Fibroblast of lung (primary cell): Measurements from ENCODE around the gene C3orf49. TPM values are rescaled to one million over a fixed set of nuclear protein-coding genes. Genes with fewer than 3 reads are reported as not detected.

Source experiments
- DNase-seq, 2 donors: peaks; one replicate each; pipeline versions ENCODE4 v3.0.0 to v3.0.0-alpha.2; 2010; ENCODE audit warnings: low read depth in 2 of 2
- H2AFZ ChIP-seq: 2 replicates; pipeline ENCODE4 v1.5.1; 2012; ENCODE audit warnings: low read length, control low read depth, inconsistent platforms
- H3K27ac ChIP-seq: 2 replicates; pipeline ENCODE4 v1.5.1; 2011; ENCODE audit warnings: low read length, control low read depth; ENCODE audit not compliant: insufficient read depth
- H3K27me3 ChIP-seq: 2 replicates; pipeline ENCODE4 v1.5.1; 2011; ENCODE audit warnings: mild to moderate bottlenecking, low read length; ENCODE audit not compliant: control insufficient read depth, insufficient read depth
- H3K36me3 ChIP-seq: 2 replicates; pipeline ENCODE4 v1.5.1; 2011; ENCODE audit warnings: low read length; ENCODE audit not compliant: control insufficient read depth, insufficient read depth
- H3K4me1 ChIP-seq: 2 replicates; pipeline ENCODE4 v1.5.1; 2011; ENCODE audit warnings: low read length; ENCODE audit not compliant: control insufficient read depth, insufficient read depth; ENCODE audit errors: extremely low read depth
- H3K4me2 ChIP-seq: 2 replicates; pipeline ENCODE4 v1.5.1; 2011; ENCODE audit warnings: low read length, control low read depth; ENCODE audit not compliant: insufficient read depth; ENCODE audit errors: extremely low read depth
- H3K4me3 ChIP-seq, 4 experiments: fragments of 200-600 bp in 1 of 4; sonication (generic) in 1 of 4; replicated peaks in 1 of 4; 2 replicates each; pipeline ENCODE4 v1.5.1; 2011 to 2016; ENCODE audit warnings: low read length in 4 of 4, low read depth in 3 of 4, mild to moderate bottlenecking in 3 of 4, control low read depth in 2 of 4, inconsistent platforms in 1 of 4, mixed read lengths in 1 of 4; ENCODE audit not compliant: insufficient read depth in 1 of 4; ENCODE audit errors: control extremely low read depth in 1 of 4
- H3K79me2 ChIP-seq: 2 replicates; pipeline ENCODE4 v1.5.1; 2012; ENCODE audit warnings: mild to moderate bottlenecking, low read length, inconsistent platforms; ENCODE audit not compliant: control insufficient read depth, insufficient read depth
- H3K9ac ChIP-seq: 2 replicates; pipeline ENCODE4 v1.5.1; 2011; ENCODE audit warnings: mild to moderate bottlenecking, low read length, control low read depth; ENCODE audit not compliant: insufficient read depth
- H3K9me3 ChIP-seq: 2 replicates; pipeline ENCODE4 v1.5.1; 2012; ENCODE audit warnings: low read depth, low read length; ENCODE audit not compliant: control insufficient read depth, insufficient read depth
- H4K20me1 ChIP-seq: 2 replicates; pipeline ENCODE4 v1.5.1; 2011; ENCODE audit warnings: low read length; ENCODE audit not compliant: control insufficient read depth, insufficient read depth; ENCODE audit errors: extremely low read depth
- CTCF ChIP-seq, 2 donors: IDR thresholded peaks in 1 of 2; conservative IDR thresholded peaks in 1 of 2; 1 replicate in 1 of 2; 2 replicates in 1 of 2; pipeline ENCODE4 v1.5.1; 2011 to 2012; ENCODE audit warnings: low read length in 2 of 2, control low read depth in 1 of 2, inconsistent platforms in 1 of 2, low read depth in 1 of 2, mild to moderate bottlenecking in 1 of 2
- EZH2 ChIP-seq: IDR thresholded peaks from 2 replicates; pipeline ENCODE4 v1.5.1; 2012; ENCODE audit warnings: low read length, control low read depth, mild to moderate bottlenecking; ENCODE audit errors: missing control alignments
- polyA plus RNA-seq, 2 donors: library from polyadenylated mRNA; depleted of rRNA in 1 of 2; stranded (reverse) in 1 of 2; unstranded in 1 of 2; fragments of >200 nt; gene quantifications; 2 replicates each; pipeline ENCODE4 v1.2.1, GENCODE V29; 2011 to 2012; ENCODE audit warnings: missing spikeins in 1 of 2
- total RNA-seq: library from RNA; depleted of rRNA; stranded (reverse); fragments of >200 nt; gene quantifications from 2 replicates; pipeline ENCODE4 v1.2.1, GENCODE V29; 2014

Gene C3orf49
- total and polyA plus RNA-seq, 2 donors (not counting 1 experiment from before 2014, with no cell fraction given), result not detected

- Histone ChIP-seq H3K4me2 (no peak overlapping the region), H3K27ac (no peak overlapping the region), H3K27me3 (no peaks in the 10 kb centered on the region), H3K36me3 (no peaks in the 10 kb centered on the region), H4K20me1 (peaks cover 2% of the 10 kb centered on the region), H3K9me3 (no peaks in the 10 kb centered on the region), H3K79me2 (no peaks in the 10 kb centered on the region), H3K4me1 (peaks cover 2% of the 10 kb centered on the region), H2AFZ (no peak overlapping the region), H3K9ac (no peak overlapping the region), H3K4me3 (no peak overlapping the region)
- DNase-seq, result no peak
- TF ChIP-seq CTCF (conservative IDR thresholded peaks at IDR 0.05 in 1 of 2, IDR thresholded peaks at IDR 0.05 in 1 of 2; ENCODE audit: low read depth in 1 of 2, low read length in 2 of 2) (no peak), EZH2 (no peak)
Measured at GRCh38 chr3:63892773-63893352, 73.8 kb downstream of the C3orf49 start.

- Histone ChIP-seq H3K4me3 (no peak overlapping the region), H3K27me3 (no peaks in the 10 kb centered on the region), H3K79me2 (no peaks in the 10 kb centered on the region), H3K4me2 (no peak overlapping the region), H3K27ac (no peak overlapping the region), H3K36me3 (no peaks in the 10 kb centered on the region), H3K9me3 (no peaks in the 10 kb centered on the region), H3K4me1 (peaks cover 2% of the 10 kb centered on the region), H3K9ac (no peak overlapping the region), H4K20me1 (no peaks in the 10 kb centered on the region), H2AFZ (no peak overlapping the region)
- no peak for DNase-seq
- TF ChIP-seq CTCF (conservative IDR thresholded peaks at IDR 0.05 in 1 of 2, IDR thresholded peaks at IDR 0.05 in 1 of 2; ENCODE audit: low read depth in 1 of 2, low read length in 2 of 2) (no peak), EZH2 (no peak)
Measured at GRCh38 chr3:63895422-63896189, 76.5 kb downstream of the C3orf49 start.

GRCh38 chr3:63896332-63897030 is 77.4 kb downstream of the C3orf49 start:
- Histone ChIP-seq H3K9ac (no peak overlapping the region), H4K20me1 (no peaks in the 10 kb centered on the region), H3K27me3 (no peaks in the 10 kb centered on the region), H3K36me3 (no peaks in the 10 kb centered on the region), H3K9me3 (no peaks in the 10 kb centered on the region), H3K4me3 (no peak overlapping the region), H3K4me1 (peaks cover 2% of the 10 kb centered on the region), H3K79me2 (no peaks in the 10 kb centered on the region), H3K27ac (no peak overlapping the region), H3K4me2 (no peak overlapping the region), H2AFZ (no peak overlapping the region)
- no peak for DNase-seq
- no peak for TF ChIP-seq CTCF (conservative IDR thresholded peaks at IDR 0.05 in 1 of 2, IDR thresholded peaks at IDR 0.05 in 1 of 2; ENCODE audit: low read depth in 1 of 2, low read length in 2 of 2)
- no peak for TF ChIP-seq EZH2
